Raji (cell line): ENCODE measurements around the gene ATF7.

Source experiments
- POLR2A ChIP-seq: IDR thresholded peaks from 2 replicates; pipeline ENCODE4 v1.6.1; 2011; ENCODE audit warnings: low read depth, low read length, control low read depth; ENCODE audit not compliant: insufficient read depth

The ATF7 gene

GRCh38 chr12:53459097-53459496 lies 167.1 kb downstream of the ATF7 start:
- no peak for TF ChIP-seq POLR2A
